ENCODE results near the gene CCDC85C. TPM values are rescaled to one million over a fixed set of nuclear protein-coding genes. Genes with fewer than 3 reads are reported as not detected.

Gene CCDC85C
- total RNA-seq (10 to 100 TPM in 4 of 7 donors, 1 to 10 TPM in 3; 6.0 to 12.4 (median 11.3) TPM), polyA plus RNA-seq (1 to 10 TPM; 1.6 to 6.5 (median 1.9) TPM)
- long read RNA-seq, donor 1, full-length matches to known transcripts = 1 of 49 reads
- long read RNA-seq, donor 1, partial matches to known transcripts = 48 of 49 reads
- long read RNA-seq, donor 1, other reads (novel, unspliced or antisense) = 0 of 49 reads
- long read RNA-seq, donor 2, full-length matches to known transcripts = 2 of 2 reads
- long read RNA-seq, donor 2, partial matches to known transcripts = 0 of 2 reads
- long read RNA-seq, donor 2, other reads (novel, unspliced or antisense) = 0 of 2 reads

DNA sequence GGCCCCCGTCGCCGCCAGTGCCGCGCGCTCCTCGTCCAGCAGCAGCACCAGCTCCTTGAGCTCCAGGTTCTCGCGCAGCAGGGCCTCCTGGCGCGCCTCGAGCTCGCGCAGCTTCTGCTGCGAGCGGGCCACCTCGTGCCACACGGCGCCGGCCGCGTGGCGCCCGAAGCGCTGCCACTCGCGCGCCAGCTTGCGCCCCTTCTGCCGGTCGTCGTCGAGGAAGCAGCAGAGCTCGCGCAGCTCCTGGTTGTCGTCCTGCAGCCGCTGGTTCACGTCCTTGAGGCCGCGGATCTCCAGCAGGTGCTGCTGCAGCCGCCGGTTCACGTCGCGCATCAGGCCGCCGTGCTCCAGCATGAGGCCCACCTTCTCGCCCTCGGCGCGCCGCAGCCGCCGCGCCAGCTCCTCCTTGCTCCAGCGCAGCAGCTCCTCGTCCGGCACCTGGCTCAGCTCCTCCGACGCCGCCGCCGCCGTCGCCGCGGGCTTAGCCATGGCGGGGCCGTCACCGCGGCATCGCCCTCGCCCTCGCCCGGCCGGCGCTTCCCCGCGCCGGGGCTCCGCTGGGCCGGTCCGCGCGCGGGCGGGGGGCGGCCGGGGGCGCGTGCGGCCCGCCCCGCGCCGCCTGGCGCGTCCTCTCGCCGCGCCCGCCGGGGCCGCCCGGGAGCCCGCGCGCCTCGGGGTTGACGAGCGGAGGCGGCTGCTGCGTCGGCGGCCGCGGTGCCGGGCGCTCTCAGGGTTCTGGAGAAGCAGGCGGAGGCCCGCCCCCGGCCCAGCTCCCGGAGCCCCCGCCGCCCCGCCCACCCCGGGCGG, at the start of gene CCDC85C:
TSS of gene CCDC85C (minus strand) at position 737 of the 807 bp plus-strand sequence. CDS start at position 489, 248 bp downstream.
- Histone ChIP-seq H3K27me3 (replicated peaks in 1 of 7) (peaks cover 0 to 42% (median 0%) of the 10 kb centered on the region in 7 donors), H3K36me3 (no peaks in the 10 kb centered on the region), H3K4me3 (peak within 1 kb of the TSS; percentile 73 to 99 (median 82)), H3K27ac (peak within 1 kb of the TSS; percentile 70 to 92 (median 88)), H3K4me1 (peaks cover 31 to 70% (median 55%) of the 10 kb centered on the region in 6 donors), H3K9me3 (no peaks in the 10 kb centered on the region)
- peak; percentile 89 for DNase-seq
- TF ChIP-seq, protein P1, sequence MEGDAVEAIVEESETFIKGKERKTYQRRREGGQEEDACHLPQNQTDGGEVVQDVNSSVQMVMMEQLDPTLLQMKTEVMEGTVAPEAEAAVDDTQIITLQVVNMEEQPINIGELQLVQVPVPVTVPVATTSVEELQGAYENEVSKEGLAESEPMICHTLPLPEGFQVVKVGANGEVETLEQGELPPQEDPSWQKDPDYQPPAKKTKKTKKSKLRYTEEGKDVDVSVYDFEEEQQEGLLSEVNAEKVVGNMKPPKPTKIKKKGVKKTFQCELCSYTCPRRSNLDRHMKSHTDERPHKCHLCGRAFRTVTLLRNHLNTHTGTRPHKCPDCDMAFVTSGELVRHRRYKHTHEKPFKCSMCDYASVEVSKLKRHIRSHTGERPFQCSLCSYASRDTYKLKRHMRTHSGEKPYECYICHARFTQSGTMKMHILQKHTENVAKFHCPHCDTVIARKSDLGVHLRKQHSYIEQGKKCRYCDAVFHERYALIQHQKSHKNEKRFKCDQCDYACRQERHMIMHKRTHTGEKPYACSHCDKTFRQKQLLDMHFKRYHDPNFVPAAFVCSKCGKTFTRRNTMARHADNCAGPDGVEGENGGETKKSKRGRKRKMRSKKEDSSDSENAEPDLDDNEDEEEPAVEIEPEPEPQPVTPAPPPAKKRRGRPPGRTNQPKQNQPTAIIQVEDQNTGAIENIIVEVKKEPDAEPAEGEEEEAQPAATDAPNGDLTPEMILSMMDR (IDR thresholded peaks at IDR 0.05 in 8 of 11, conservative IDR thresholded peaks at IDR 0.05 in 3 of 11) = no peak
- TF ChIP-seq POLR2AphosphoS5 (IDR thresholded peaks at IDR 0.05) = peak in 1 of 3 donors; percentile 22
- 5 to 23% (median 8%) methylated on average over 28 to 128 of the region's 128 CpGs for WGBS, 5 donors
- intact Hi-C loops (cut with DNase I; ENCODE audit: low total_unique reads) = no loop called here

DNA sequence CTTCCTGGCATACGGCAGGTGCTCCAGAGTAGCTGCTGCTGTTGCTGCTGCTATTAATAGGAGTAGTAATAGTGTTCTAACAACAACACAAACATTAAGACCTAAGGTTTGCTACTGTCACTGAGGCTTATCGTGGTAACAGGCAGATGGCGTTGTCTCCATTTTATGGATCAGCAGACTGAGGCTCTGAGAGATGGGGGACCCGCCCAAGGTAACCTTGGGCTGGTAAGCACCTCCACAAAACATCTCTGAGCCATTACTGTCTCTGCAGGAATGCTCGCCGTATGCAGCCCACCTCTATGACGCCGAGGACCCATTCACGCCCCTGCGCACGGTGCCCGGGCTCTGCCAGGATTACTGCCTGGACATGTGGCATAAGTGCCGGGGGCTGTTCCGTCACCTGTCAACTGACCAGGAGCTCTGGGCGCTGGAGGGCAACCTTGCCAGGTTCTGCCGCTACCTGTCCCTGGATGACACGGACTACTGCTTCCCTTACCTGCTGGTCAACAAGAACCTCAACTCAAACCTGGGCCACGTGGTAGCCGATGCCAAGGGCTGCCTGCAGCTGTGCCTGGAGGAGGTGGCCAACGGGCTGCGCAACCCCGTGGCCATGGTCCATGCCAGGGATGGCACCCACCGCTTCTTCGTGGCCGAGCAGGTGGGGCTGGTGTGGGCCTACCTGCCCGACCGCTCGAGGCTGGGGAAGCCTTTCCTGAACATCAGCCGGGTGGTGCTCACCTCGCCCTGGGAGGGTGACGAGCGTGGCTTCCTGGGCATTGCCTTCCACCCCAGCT, 48.1 kb upstream of the CCDC85C start:
- intact Hi-C loops (cut with DNase I; ENCODE audit: low total_unique reads) = no loop called here
- Histone ChIP-seq H3K9me3 (no peaks in the 10 kb centered on the region), H3K27ac (no peak overlapping the region), H3K36me3 (no peaks in the 10 kb centered on the region), H3K27me3 (replicated peaks in 1 of 7) (peaks cover 0 to 40% (median 0%) of the 10 kb centered on the region in 7 donors), H3K4me3 (no peak overlapping the region), H3K4me1 (no peaks in the 10 kb centered on the region)
- DNase-seq = no peak
- WGBS, 5 donors = 88 to 94% (median 92%) methylated on average over 13 to 32 of the region's 32 CpGs
- TF ChIP-seq, protein P1 (IDR thresholded peaks at IDR 0.05 in 8 of 11, conservative IDR thresholded peaks at IDR 0.05 in 3 of 11) = no peak
- no peak for TF ChIP-seq POLR2A (IDR thresholded peaks at IDR 0.05)
- TF ChIP-seq POLR2AphosphoS5 (IDR thresholded peaks at IDR 0.05) = no peak

DNA sequence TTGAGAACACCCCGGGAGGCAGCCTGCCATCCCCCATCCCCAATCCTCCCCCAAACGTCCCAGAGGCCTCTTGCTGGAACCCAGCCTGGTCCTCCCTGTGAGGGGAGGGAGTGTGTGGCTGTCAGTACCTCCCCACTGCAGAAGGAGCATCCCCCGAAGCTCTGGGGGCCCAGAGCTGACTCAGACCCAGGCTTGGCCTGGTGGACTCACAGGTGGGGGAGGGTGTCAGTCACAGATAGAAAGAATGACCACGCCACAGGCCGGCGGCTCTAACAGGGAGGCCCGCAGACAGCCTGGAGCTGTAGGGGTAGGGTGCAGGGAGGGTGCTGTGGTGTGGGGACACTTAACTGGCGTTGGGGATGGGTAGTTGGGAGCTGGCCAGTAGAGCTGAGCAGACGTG, 46.2 kb upstream of the CCDC85C start:
- H3K36me3 ChIP-seq = no peaks in the 10 kb centered on the region
- peaks cover 0 to 10% (median 5%) of the 10 kb centered on the region in 6 donors for H3K4me1 ChIP-seq
- H3K27me3 ChIP-seq (replicated peaks in 1 of 7) = peaks cover 0 to 42% (median 11%) of the 10 kb centered on the region in 7 donors
- no peaks in the 10 kb centered on the region for H3K9me3 ChIP-seq
- no peak for DNase-seq
- intact Hi-C loops (cut with DNase I; ENCODE audit: low total_unique reads) = no loop called here
- H3K4me3 ChIP-seq = no peak overlapping the region
- TF ChIP-seq POLR2A (IDR thresholded peaks at IDR 0.05) (no peak), POLR2AphosphoS5 (IDR thresholded peaks at IDR 0.05) (no peak)
- TF ChIP-seq, protein P1 (IDR thresholded peaks at IDR 0.05 in 8 of 11, conservative IDR thresholded peaks at IDR 0.05 in 3 of 11) = no peak
- WGBS, 5 donors = 62 to 87% (median 84%) methylated on average over 6 to 9 of the region's 9 CpGs
- H3K27ac ChIP-seq = no peak overlapping the region

All from spleen (tissue), 13 donors.